Gastroesophageal sphincter (tissue), 3 donors: ENCODE results near the gene RGS17.

Experiments used
- POLR2A ChIP-seq, 2 donors: fragments of 450-650 bp; IDR thresholded peaks; one replicate each; pipeline ENCODE4 v1.6.1; 2017; ENCODE audit warnings: antibody characterized with exemption in 2 of 2, mild to moderate bottlenecking in 2 of 2, moderate library complexity in 1 of 2
- TF ChIP-seq, protein P1 (sequence below), 4 experiments: fragments of 200-600 bp in 2 of 4; fragments of 450-650 bp in 2 of 4; sonication (generic) in 1 of 4; IDR thresholded peaks; one replicate each; pipeline ENCODE4 v1.5.1; 2017 to 2019; ENCODE audit warnings: antibody characterized with exemption in 4 of 4, mild to moderate bottlenecking in 2 of 4, moderate library complexity in 2 of 4

DNA sequence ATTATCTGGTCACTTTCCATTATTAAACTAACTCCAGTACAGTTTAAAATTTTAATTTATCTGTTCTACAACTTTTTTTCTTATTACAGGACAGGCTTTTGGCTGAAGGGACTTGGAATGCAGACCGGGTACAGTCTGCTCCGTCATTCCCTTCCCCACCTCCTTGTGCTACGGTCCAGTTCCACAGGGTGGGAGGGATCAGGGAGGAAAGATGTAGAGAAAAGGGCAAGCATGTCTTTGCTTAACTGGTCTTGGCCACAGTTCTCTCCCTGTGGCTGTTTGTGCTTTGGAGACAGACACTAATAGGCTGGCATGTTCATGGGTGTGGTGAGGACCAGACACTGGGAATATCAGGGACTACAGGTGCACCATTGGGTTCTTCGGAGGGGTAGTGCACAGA, 12.1 kb upstream of the RGS17 start:
- TF ChIP-seq, protein P1, sequence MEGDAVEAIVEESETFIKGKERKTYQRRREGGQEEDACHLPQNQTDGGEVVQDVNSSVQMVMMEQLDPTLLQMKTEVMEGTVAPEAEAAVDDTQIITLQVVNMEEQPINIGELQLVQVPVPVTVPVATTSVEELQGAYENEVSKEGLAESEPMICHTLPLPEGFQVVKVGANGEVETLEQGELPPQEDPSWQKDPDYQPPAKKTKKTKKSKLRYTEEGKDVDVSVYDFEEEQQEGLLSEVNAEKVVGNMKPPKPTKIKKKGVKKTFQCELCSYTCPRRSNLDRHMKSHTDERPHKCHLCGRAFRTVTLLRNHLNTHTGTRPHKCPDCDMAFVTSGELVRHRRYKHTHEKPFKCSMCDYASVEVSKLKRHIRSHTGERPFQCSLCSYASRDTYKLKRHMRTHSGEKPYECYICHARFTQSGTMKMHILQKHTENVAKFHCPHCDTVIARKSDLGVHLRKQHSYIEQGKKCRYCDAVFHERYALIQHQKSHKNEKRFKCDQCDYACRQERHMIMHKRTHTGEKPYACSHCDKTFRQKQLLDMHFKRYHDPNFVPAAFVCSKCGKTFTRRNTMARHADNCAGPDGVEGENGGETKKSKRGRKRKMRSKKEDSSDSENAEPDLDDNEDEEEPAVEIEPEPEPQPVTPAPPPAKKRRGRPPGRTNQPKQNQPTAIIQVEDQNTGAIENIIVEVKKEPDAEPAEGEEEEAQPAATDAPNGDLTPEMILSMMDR (IDR thresholded peaks at IDR 0.05): no peak
- TF ChIP-seq POLR2A (IDR thresholded peaks at IDR 0.05): no peak
